K562 (cell line): Measurements from ENCODE around the gene SUFU. TPM values are rescaled to one million over a fixed set of nuclear protein-coding genes. Genes with fewer than 3 reads are reported as not detected.
A peak's percentile ranks its signal among the peaks of the same experiment; 100 is the strongest.

ENCODE experiments used
- ATF6 ChIP-seq: sonication (generic); formaldehyde crosslinking; IDR thresholded peaks from 2 replicates; pipeline ENCODE4 v1.4.0; 2020; ENCODE audit warnings: mild to moderate bottlenecking, missing genetic modification reagents
- CHD1 ChIP-seq: fragments of 200-600 bp; sonication (generic); IDR thresholded peaks from one replicate; pipeline ENCODE4 v1.6.1; 2012; ENCODE audit warnings: mild to moderate bottlenecking, moderate library complexity, low read length, inconsistent platforms
- ETV6 ChIP-seq, 3 experiments: fragments of 150-350 bp in 1 of 3; sonication (generic) in 1 of 3; formaldehyde crosslinking in 1 of 3; IDR thresholded peaks; 2 replicates each; pipeline versions ENCODE4 v1.6.1 to v1.8.0; 2014 to 2022; ENCODE audit warnings: borderline replicate concordance in 2 of 3, low read depth in 2 of 3, antibody characterized with exemption in 1 of 3, low read length in 1 of 3, mild to moderate bottlenecking in 1 of 3, missing genetic modification reagents in 1 of 3
- GABPB1 ChIP-seq: sonication (generic); formaldehyde crosslinking; IDR thresholded peaks from 2 replicates; pipeline ENCODE4 v1.8.0; 2022; ENCODE audit warnings: mild to moderate bottlenecking, missing genetic modification reagents
- MEF2A ChIP-seq: IDR thresholded peaks from 2 replicates; pipeline ENCODE4 v1.6.1; 2011; ENCODE audit warnings: low read depth, mild to moderate bottlenecking, low read length, moderate library complexity; ENCODE audit not compliant: control insufficient read depth
- MITF ChIP-seq: IDR thresholded peaks from 2 replicates; pipeline ENCODE4 v1.6.1; 2014; ENCODE audit warnings: antibody characterized with exemption
- NELFE ChIP-seq: IDR thresholded peaks from 2 replicates; pipeline ENCODE4 v1.6.1; 2011; ENCODE audit warnings: mild to moderate bottlenecking; ENCODE audit not compliant: insufficient read depth, insufficient read length
- POLR2AphosphoS2 ChIP-seq: IDR thresholded peaks from 2 replicates; pipeline ENCODE4 v1.6.1; 2012; ENCODE audit warnings: low read length, improper control_type of control experiment
- RBM22 ChIP-seq: fragments of 200-400 bp; formaldehyde crosslinking; IDR thresholded peaks from 2 replicates; pipeline ENCODE4 v1.6.1; 2018; ENCODE audit warnings: low read length, low read depth; ENCODE audit not compliant: poor library complexity, severe bottlenecking
- TEAD1 ChIP-seq, 2 experiments: fragments of 450-650 bp in 1 of 2; sonication (generic) in 1 of 2; formaldehyde crosslinking; IDR thresholded peaks; 2 replicates each; pipeline versions ENCODE4 v1.4.0 to v1.8.0; 2020 to 2022; ENCODE audit warnings: mild to moderate bottlenecking in 2 of 2, missing genetic modification reagents in 1 of 2
- ZBTB5 ChIP-seq: fragments of 450-650 bp; IDR thresholded peaks from 2 replicates; pipeline ENCODE4 v1.6.1; 2017; ENCODE audit warnings: antibody characterized with exemption
- ZNF12 ChIP-seq: sonication (generic); formaldehyde crosslinking; IDR thresholded peaks from 2 replicates; pipeline ENCODE4 v1.4.0; 2020; ENCODE audit warnings: mild to moderate bottlenecking, missing genetic modification reagents
- ZNF184 ChIP-seq: sonication (generic); formaldehyde crosslinking; IDR thresholded peaks from 2 replicates; pipeline ENCODE4 v1.5.0; 2020; ENCODE audit warnings: missing genetic modification reagents
- ZNF639 ChIP-seq, 2 experiments: fragments of 200-800 bp in 1 of 2; sonication (Bioruptor generic) in 1 of 2; sonication (generic) in 1 of 2; formaldehyde crosslinking in 1 of 2; IDR thresholded peaks in 1 of 2; conservative IDR thresholded peaks in 1 of 2; 2 replicates each; pipeline versions ENCODE4 v1.5.0 to v1.6.1; 2016 to 2020; ENCODE audit warnings: missing compliant biosample characterization in 1 of 2, missing genetic modification characterization in 1 of 2, missing genetic modification reagents in 1 of 2
- ZSCAN32 ChIP-seq: fragments of 450-650 bp; formaldehyde crosslinking; IDR thresholded peaks from 2 replicates; pipeline ENCODE4 v1.4.0; 2020; ENCODE audit warnings: mild to moderate bottlenecking, moderate library complexity
- polyA plus RNA-seq, 8 experiments: library from polyadenylated mRNA; depleted of rRNA in 4 of 8; stranded (reverse) in 5 of 8; unstranded in 3 of 8; fragments of >200 nt; fragmentation: Nextera tagmentation in 2 of 8; fragmentation: Illumina TruSeq in 1 of 8; extraction: Ambion mirVana in 2 of 8; extraction: Trizol in 1 of 8; gene quantifications; 2 replicates each; pipeline versions ENCODE4 v1.2.1 to v1.2.3, GENCODE V29; 2011 to 2014; ENCODE audit warnings: inconsistent platforms in 1 of 8, missing spikeins in 1 of 8
- total RNA-seq, 7 experiments: library from RNA; depleted of rRNA in 6 of 7; stranded (reverse); fragments of >200 nt in 6 of 7; fragmentation: Illumina TruSeq in 2 of 7; extraction: Trizol in 2 of 7; gene quantifications; 2 replicates each; pipeline versions ENCODE4 v1.2.1 to v1.2.3, GENCODE V29; 2011 to 2021; ENCODE audit warnings: low replicate concordance in 1 of 7
- TF ChIP-seq, protein P1 (sequence below): fragments of 250-450 bp; sonication (Bioruptor Pico); IDR thresholded peaks from 2 replicates; pipeline ENCODE4 v1.6.1; 2021; ENCODE audit warnings: mild to moderate bottlenecking

SUFU gene
- total and polyA plus RNA-seq, 9 of the 15 experiments (the other 6 are each of a cell fraction or from before 2014, with no cell fraction given) = 0.59 to 6.3 (median 0.82) TPM

GRCh38 chr10:102502337-102503151 lies 1.2 kb upstream of the SUFU start, which contains the start of gene ACTR1A (continued):
- TF ChIP-seq ZNF639 (CRISPR knock-in tag; conservative IDR thresholded peaks at IDR 0.05 in 1 of 2, IDR thresholded peaks at IDR 0.05 in 1 of 2) = 0 out of 4 replicates have a peak, but pooled peaks of 1 of the 2 experiments have one; percentile 20
- TF ChIP-seq ZSCAN32 (CRISPR knock-in tag) = no peak
- TF ChIP-seq MITF = no peak
- no peak for TF ChIP-seq MEF2A
- TF ChIP-seq ZBTB5 = no peak
- no peak for TF ChIP-seq CHD1
- peak; percentile 39; the same call in 1 of the 2 replicates for TF ChIP-seq GABPB1 (CRISPR knock-in tag)
- TF ChIP-seq RBM22 = no peak
- no peak for TF ChIP-seq ETV6 (IDR thresholded peaks at IDR 0.05; ENCODE audit: borderline replicate concordance in 1 of 2, low read depth in 2 of 2, low read length in 1 of 2)
- no peak for TF ChIP-seq ETV6 (CRISPR knock-in tag; IDR thresholded peaks at IDR 0.05; ENCODE audit: borderline replicate concordance)
- peak; percentile 8 to 70; a peak in 2 of 4 replicates for TF ChIP-seq TEAD1 (CRISPR knock-in tag; IDR thresholded peaks at IDR 0.05)
- no peak for TF ChIP-seq ZNF184
- TF ChIP-seq, protein P1, sequence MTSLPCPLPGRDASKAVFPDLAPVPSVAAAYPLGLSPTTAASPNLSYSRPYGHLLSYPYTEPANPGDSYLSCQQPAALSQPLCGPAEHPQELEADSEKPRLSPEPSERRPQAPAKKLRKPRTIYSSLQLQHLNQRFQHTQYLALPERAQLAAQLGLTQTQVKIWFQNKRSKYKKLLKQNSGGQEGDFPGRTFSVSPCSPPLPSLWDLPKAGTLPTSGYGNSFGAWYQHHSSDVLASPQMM (CRISPR knock-in tag) = no peak
- 0 out of 2 replicates have a peak, but pooled peaks have one; percentile 35 for TF ChIP-seq ATF6 (CRISPR knock-in tag)
- no peak for TF ChIP-seq NELFE
- TF ChIP-seq ZNF12 (CRISPR knock-in tag) = no peak
- TF ChIP-seq POLR2AphosphoS2 = no peak
